Adrenal gland (tissue), 12 donors: Measurements from ENCODE around the gene PABPC3. TPM values are rescaled to one million over a fixed set of nuclear protein-coding genes. Genes with fewer than 3 reads are reported as not detected.

ENCODE experiments used
- DNase-seq, 7 donors: peaks; one replicate each; pipeline ENCODE4 v3.0.0-alpha.2; 2019 to 2020
- H3K27ac ChIP-seq, 5 donors: fragments of 200-600 bp; sonication (generic) in 4 of 5; 1 replicate in 3 of 5; 2 replicates in 2 of 5; pipeline versions ENCODE4 v1.5.1 to v1.8.0; 2016 to 2020; ENCODE audit warnings: mild to moderate bottlenecking in 1 of 5
- H3K27me3 ChIP-seq: fragments of 200-600 bp; 2 replicates; pipeline ENCODE4 v1.8.0; 2021
- H3K36me3 ChIP-seq, 2 donors: fragments of 200-600 bp; replicated peaks in 1 of 2; 1 replicate in 1 of 2; 2 replicates in 1 of 2; pipeline versions ENCODE4 v1.5.1 to v1.8.0; 2018 to 2022
- H3K4me1 ChIP-seq, 2 donors: fragments of 200-600 bp; replicated peaks in 1 of 2; 1 replicate in 1 of 2; 2 replicates in 1 of 2; pipeline versions ENCODE4 v1.5.1 to v1.8.0; 2018 to 2021
- H3K4me3 ChIP-seq, 4 donors: fragments of 200-600 bp; sonication (generic) in 3 of 4; one replicate each; pipeline ENCODE4 v1.5.1; 2016 to 2018
- H3K9me3 ChIP-seq, 3 donors: fragments of 200-600 bp; sonication (generic) in 1 of 3; replicated peaks in 1 of 3; 1 replicate in 2 of 3; 2 replicates in 1 of 3; pipeline versions ENCODE4 v1.5.1 to v1.8.0; 2016 to 2021
- CTCF ChIP-seq, 6 experiments: fragments of 450-650 bp in 4 of 6; fragments of 200-600 bp in 2 of 6; sonication (generic) in 1 of 6; IDR thresholded peaks; 1 replicate in 5 of 6; 2 replicates in 1 of 6; pipeline versions ENCODE4 v1.5.1 to v1.8.0; 2016 to 2021; ENCODE audit warnings: antibody characterized with exemption in 6 of 6, mild to moderate bottlenecking in 2 of 6, moderate library complexity in 1 of 6
- POLR2A ChIP-seq, 2 donors: fragments of 450-650 bp; IDR thresholded peaks; one replicate each; pipeline ENCODE4 v1.6.1; 2017; ENCODE audit warnings: antibody characterized with exemption in 2 of 2, mild to moderate bottlenecking in 2 of 2, moderate library complexity in 1 of 2
- WGBS, 4 donors: extraction: QIAGEN DNeasy Blood & Tissue Kit in 2 of 4; methylation state at CpG; one replicate each; pipeline versions ENCODE4 v1.1.5 to v1.1.7; 2013 to 2017; 5-methylcytosine and 5-hydroxymethylcytosine counted together
- intact Hi-C, 2 donors: fragments of 100-400 bp; cut with DNase I; formaldehyde crosslinking; loops; one replicate each; pipeline versions ENCODE4 v1.14.1 to v1.15.0; 2022 to 2023
- polyA plus RNA-seq, 3 donors: library from polyadenylated mRNA; stranded (reverse); fragments of 200-250 nt in 2 of 3; fragments of 350-450 nt in 1 of 3; fragmentation: Illumina TruSeq in 1 of 3; extraction: RNeasy Lipid Tissue Mini Kit (QIAGEN cat#74804) in 1 of 3; gene quantifications; one replicate each; pipeline ENCODE4 v1.2.3, GENCODE V29; 2013 to 2014
- total RNA-seq, 9 donors: library from RNA; depleted of rRNA in 4 of 9; stranded (reverse); fragments of >200 nt in 4 of 9; fragments of 120-200 nt in 1 of 9; fragmentation: NEBNext Ultra II Directional in 1 of 9; extraction: Animal tissue kit (Norgen Biotek cat#: 25700) in 1 of 9; gene quantifications; one replicate each; pipeline versions ENCODE4 v1.1.0 to v1.2.4, GENCODE V29; 2013 to 2023
- donor health status: healthy with polysubstance abuse.
- donor health status: Bipolar disorder and iron deficiency.
- donor health status: DM: yes; HTN: yes; CAD: no.
- donor health status: DM: no; HTN: no; CAD: no.
- donor health status: DM: no; HTN: no; CAD: no.
- donor health status: DM: yes; HTN: yes; CAD: no.

Gene PABPC3
- total and polyA plus RNA-seq, 12 donors, result 0.06 to 0.38 (median 0.13) TPM; not detected in 5

- no peaks in the 10 kb centered on the region for H3K9me3 ChIP-seq
- H3K27me3 ChIP-seq, result no peaks in the 10 kb centered on the region
- TF ChIP-seq CTCF (IDR thresholded peaks at IDR 0.05) (no peak), POLR2A (IDR thresholded peaks at IDR 0.05) (no peak)
- intact Hi-C loops, result no loop called here
- H3K27ac ChIP-seq, result no peak overlapping the region
- WGBS, 4 donors, result 60 to 87% (median 63%) methylated on average over 1 of the region's 1 CpG
- DNase-seq, result no peak
- H3K36me3 ChIP-seq, result no peaks in the 10 kb centered on the region
- no peak overlapping the region for H3K4me3 ChIP-seq
- H3K4me1 ChIP-seq, result no peaks in the 10 kb centered on the region
These were observed 36.8 kb upstream of the PABPC3 start for GRCh38 chr13:25059166-25059565.

- 63 to 71% (median 66%) methylated on average over 7 of the region's 7 CpGs for WGBS, 4 donors
These were observed 36.0 kb upstream of the PABPC3 start for GRCh38 chr13:25059958-25060357.

GRCh38 chr13:25062479-25062878 is 33.5 kb upstream of the PABPC3 start:
- 66 to 73% (median 69%) methylated on average over 5 of the region's 5 CpGs for WGBS, 4 donors
- DNase-seq, result no peak
- TF ChIP-seq POLR2A (IDR thresholded peaks at IDR 0.05) (no peak), CTCF (IDR thresholded peaks at IDR 0.05) (no peak)
- Histone ChIP-seq H3K9me3 (no peaks in the 10 kb centered on the region), H3K27me3 (peaks cover 6% of the 10 kb centered on the region), H3K36me3 (no peaks in the 10 kb centered on the region), H3K27ac (no peak overlapping the region), H3K4me3 (no peak overlapping the region), H3K4me1 (no peaks in the 10 kb centered on the region)
- intact Hi-C loops, result no loop called here

More at GRCh38 chr13:25059958-25060357, 36.0 kb upstream of the PABPC3 start:
- no peak overlapping the region for H3K27ac ChIP-seq
- TF ChIP-seq POLR2A (IDR thresholded peaks at IDR 0.05) (no peak), CTCF (IDR thresholded peaks at IDR 0.05) (no peak)
- no peak overlapping the region for H3K4me3 ChIP-seq
- no peaks in the 10 kb centered on the region for H3K36me3 ChIP-seq
- intact Hi-C loops, result no loop called here
- no peaks in the 10 kb centered on the region for H3K27me3 ChIP-seq
- no peaks in the 10 kb centered on the region for H3K9me3 ChIP-seq
- no peaks in the 10 kb centered on the region for H3K4me1 ChIP-seq
- no peak for DNase-seq

- TF ChIP-seq POLR2A (IDR thresholded peaks at IDR 0.05), result no peak
- no peak overlapping the region for H3K4me3 ChIP-seq
- H3K36me3 ChIP-seq, result no peaks in the 10 kb centered on the region
- no peaks in the 10 kb centered on the region for H3K9me3 ChIP-seq
- H3K27me3 ChIP-seq, result peaks cover 14% of the 10 kb centered on the region
- intact Hi-C loops, result no loop called here
- no peak for DNase-seq
- H3K4me1 ChIP-seq, result no peaks in the 10 kb centered on the region
- H3K27ac ChIP-seq, result no peak overlapping the region
These were observed 31.5 kb upstream of the PABPC3 start for GRCh38 chr13:25064396-25064795.

GRCh38 chr13:25065974-25066770 is 29.8 kb upstream of the PABPC3 start:
- DNase-seq, result no peak
- peaks cover 14% of the 10 kb centered on the region for H3K27me3 ChIP-seq
- no peak overlapping the region for H3K4me3 ChIP-seq
- intact Hi-C loops, result no loop called here
- no peak overlapping the region for H3K27ac ChIP-seq
- WGBS, 4 donors, result 66 to 77% (median 73%) methylated on average over 8 of the region's 8 CpGs
- H3K36me3 ChIP-seq, result no peaks in the 10 kb centered on the region
- no peaks in the 10 kb centered on the region for H3K9me3 ChIP-seq
- TF ChIP-seq CTCF (IDR thresholded peaks at IDR 0.05) (no peak), POLR2A (IDR thresholded peaks at IDR 0.05) (no peak)
- H3K4me1 ChIP-seq, result no peaks in the 10 kb centered on the region
